Activated naive CD8-positive, alpha-beta T cell treated with anti-CD3 and anti-CD28 coated beads for 36 hours (primary cell): ENCODE results near the gene HSPA1A. TPM values are rescaled to one million over a fixed set of nuclear protein-coding genes. Genes with fewer than 3 reads are reported as not detected.
"Not testable (repeated sequence)": the region's sequence is repeated elsewhere in the genome, so short reads cannot be mapped to it uniquely, and the experiment has no call there.

ENCODE experiments used
- DNase-seq: peaks from one replicate; pipeline ENCODE4 v3.0.0; 2021
- H3K27ac Mint-ChIP-seq: one replicate; pipeline ENCODE4 v1.8.0; 2022; ENCODE audit warnings: mild to moderate bottlenecking, moderate library complexity, mixed read lengths
- H3K27me3 Mint-ChIP-seq: one replicate; pipeline ENCODE4 v1.8.0; 2022; ENCODE audit warnings: mild to moderate bottlenecking, mixed read lengths
- H3K36me3 Mint-ChIP-seq: one replicate; pipeline ENCODE4 v1.8.0; 2021; ENCODE audit warnings: mild to moderate bottlenecking, mixed read lengths
- H3K4me1 Mint-ChIP-seq: one replicate; pipeline ENCODE4 v1.8.0; 2021; ENCODE audit warnings: mixed read lengths
- H3K4me3 Mint-ChIP-seq: one replicate; pipeline ENCODE4 v1.8.0; 2022; ENCODE audit warnings: mild to moderate bottlenecking, moderate library complexity, mixed read lengths
- H3K9me3 Mint-ChIP-seq: one replicate; pipeline ENCODE4 v1.8.0; 2022; ENCODE audit warnings: mixed read lengths
- total RNA-seq, 2 experiments: library from RNA; stranded (reverse); gene quantifications; one replicate each; pipeline ENCODE4 v1.2.3, GENCODE V29; 2021

HSPA1A gene
- total RNA-seq, 2 experiments from 2014 or later = 24.3 to 24.8 TPM

- H3K4me1 Mint-ChIP-seq = peaks cover 45% of the 10 kb centered on the region
- H3K4me3 Mint-ChIP-seq = peak overlapping the region; percentile 79
- H3K27ac Mint-ChIP-seq = peak overlapping the region; percentile 77
- H3K9me3 Mint-ChIP-seq, DNase-seq, H3K36me3 Mint-ChIP-seq, H3K27me3 Mint-ChIP-seq: not testable (repeated sequence)
These were observed 2.0 kb downstream of the HSPA1A start for GRCh38 chr6:31817133-31817928.

- peaks cover 46% of the 10 kb centered on the region for H3K4me1 Mint-ChIP-seq
- not testable (repeated sequence) for H3K36me3 Mint-ChIP-seq, H3K9me3 Mint-ChIP-seq, H3K27me3 Mint-ChIP-seq, DNase-seq
- peak overlapping the region; percentile 77 for H3K27ac Mint-ChIP-seq
- H3K4me3 Mint-ChIP-seq = peak overlapping the region; percentile 79
These were observed 2.7 kb downstream of the HSPA1A start for GRCh38 chr6:31817929-31818511.

DNA sequence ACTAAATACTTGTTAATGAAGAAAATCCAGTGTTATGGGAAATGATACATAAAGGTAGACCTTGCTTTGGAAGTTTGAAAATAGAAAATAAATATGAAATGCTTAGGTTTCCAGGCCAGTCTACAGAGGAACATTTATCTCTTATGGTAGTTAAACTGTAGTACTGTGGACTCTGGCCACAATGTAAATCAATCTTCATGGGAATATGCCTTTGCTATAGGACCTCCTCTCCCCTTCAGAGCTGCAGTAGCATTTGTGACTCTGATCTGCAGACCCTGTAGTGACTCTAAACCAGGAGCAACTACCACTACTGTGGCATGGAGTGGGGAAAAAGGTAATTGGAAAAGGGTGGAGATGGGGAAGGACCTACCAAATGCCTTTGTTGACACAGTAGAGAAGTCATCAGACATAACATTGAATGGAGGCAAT lies 4.5 kb downstream of the HSPA1A start:
- DNase-seq = no peak
- Mint-ChIP-seq H3K4me3 (no peak overlapping the region), H3K27me3 (peaks cover 8% of the 10 kb centered on the region), H3K4me1 (peaks cover 33% of the 10 kb centered on the region), H3K36me3 (no peaks in the 10 kb centered on the region), H3K9me3 (no peaks in the 10 kb centered on the region), H3K27ac (no peak overlapping the region)

DNA sequence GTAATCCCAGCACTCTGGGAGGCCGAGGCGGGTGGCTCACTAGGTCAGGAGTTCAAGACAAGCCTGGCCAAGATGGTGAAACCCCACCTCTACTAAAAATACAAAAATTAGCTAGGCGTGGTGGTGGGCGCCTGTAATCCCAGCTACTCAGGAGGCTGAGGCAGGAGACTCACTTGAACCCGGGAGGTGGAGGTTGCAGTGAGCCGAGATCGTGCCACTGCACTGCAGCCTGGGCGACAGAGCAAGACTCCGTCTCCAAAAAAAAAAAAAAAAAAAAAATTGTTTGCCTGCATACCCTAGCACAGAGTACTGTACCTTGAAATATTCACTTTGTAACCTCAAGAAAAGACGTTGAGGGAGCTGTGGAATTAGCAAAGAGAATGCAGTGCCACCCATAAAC lies 5.1 kb downstream of the HSPA1A start:
- H3K4me1 Mint-ChIP-seq = peaks cover 35% of the 10 kb centered on the region
- not testable (repeated sequence) for H3K36me3 Mint-ChIP-seq, DNase-seq, H3K4me3 Mint-ChIP-seq, H3K9me3 Mint-ChIP-seq, H3K27ac Mint-ChIP-seq
- H3K27me3 Mint-ChIP-seq = peaks cover 14% of the 10 kb centered on the region

GRCh38 chr6:31821301-31822035 lies 6.1 kb downstream of the HSPA1A start:
- Mint-ChIP-seq H3K9me3 (no peaks in the 10 kb centered on the region), H3K4me1 (peaks cover 40% of the 10 kb centered on the region), H3K36me3 (no peaks in the 10 kb centered on the region), H3K4me3 (peak overlapping the region; percentile 98), H3K27ac (peak overlapping the region; percentile 94), H3K27me3 (peaks cover 23% of the 10 kb centered on the region)
- DNase-seq = peak; percentile 71

DNA sequence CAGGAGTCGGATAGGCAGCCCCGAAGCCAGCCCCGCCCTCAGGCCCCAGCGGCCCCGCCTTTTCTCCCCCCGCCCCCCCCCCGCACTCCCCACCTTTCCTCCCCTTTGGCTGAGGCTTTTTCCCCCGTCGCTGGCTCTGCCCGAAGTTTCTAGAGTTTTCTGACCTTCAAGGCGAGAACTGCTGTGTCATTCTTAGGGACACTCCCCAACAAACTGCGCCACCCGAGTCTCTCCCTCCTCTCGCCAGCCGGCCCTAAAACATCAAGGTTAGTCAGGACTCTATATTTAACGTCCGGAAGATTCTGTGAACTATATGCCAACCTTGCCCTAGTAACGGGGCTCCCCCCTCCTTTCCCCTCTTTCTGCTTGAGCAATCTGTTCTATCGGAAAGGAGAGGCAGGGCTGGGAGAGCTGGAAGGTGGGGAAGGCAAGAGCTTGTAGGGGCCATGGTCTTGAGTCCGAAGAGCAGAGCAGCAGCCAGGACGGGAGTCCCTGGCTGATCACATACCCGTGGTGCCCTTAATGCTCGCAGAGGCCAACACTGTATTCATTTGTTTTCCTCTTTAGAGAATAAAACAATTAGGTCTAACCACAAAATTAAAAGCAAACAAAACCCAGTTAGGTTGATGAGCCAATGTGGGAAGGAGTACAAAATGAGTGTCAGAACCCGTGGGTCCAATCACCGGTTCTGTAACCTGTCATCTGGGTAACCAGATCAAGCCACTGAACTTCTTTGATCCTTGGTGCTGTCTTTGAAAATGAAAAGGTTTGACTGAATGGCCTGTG lies 6.9 kb downstream of the HSPA1A start:
- H3K4me3 Mint-ChIP-seq = peak overlapping the region; percentile 98
- H3K36me3 Mint-ChIP-seq = no peaks in the 10 kb centered on the region
- peaks cover 27% of the 10 kb centered on the region for H3K27me3 Mint-ChIP-seq
- peak overlapping the region; percentile 94 for H3K27ac Mint-ChIP-seq
- H3K4me1 Mint-ChIP-seq = peaks cover 46% of the 10 kb centered on the region
- DNase-seq = peak; percentile 44
- H3K9me3 Mint-ChIP-seq = no peaks in the 10 kb centered on the region

GRCh38 chr6:31823592-31824196 lies 8.4 kb downstream of the HSPA1A start:
- DNase-seq, H3K9me3 Mint-ChIP-seq, H3K27ac Mint-ChIP-seq, H3K36me3 Mint-ChIP-seq, H3K4me3 Mint-ChIP-seq: not testable (repeated sequence)
- peaks cover 28% of the 10 kb centered on the region for H3K27me3 Mint-ChIP-seq
- H3K4me1 Mint-ChIP-seq = peaks cover 34% of the 10 kb centered on the region

GRCh38 chr6:31825553-31825952 lies 10.2 kb downstream of the HSPA1A start:
- no peak for DNase-seq
- peaks cover 38% of the 10 kb centered on the region for H3K4me1 Mint-ChIP-seq
- H3K36me3 Mint-ChIP-seq = peaks cover 4% of the 10 kb centered on the region
- no peaks in the 10 kb centered on the region for H3K9me3 Mint-ChIP-seq
- H3K27me3 Mint-ChIP-seq = peaks cover 28% of the 10 kb centered on the region
- peak overlapping the region; percentile 38 for H3K27ac Mint-ChIP-seq
- peak overlapping the region; percentile 14 for H3K4me3 Mint-ChIP-seq

- peaks cover 28% of the 10 kb centered on the region for H3K27me3 Mint-ChIP-seq
- H3K36me3 Mint-ChIP-seq = peaks cover 6% of the 10 kb centered on the region
- no peak for DNase-seq
- H3K4me3 Mint-ChIP-seq = peak overlapping the region; percentile 80
- peak overlapping the region; percentile 90 for H3K27ac Mint-ChIP-seq
- no peaks in the 10 kb centered on the region for H3K9me3 Mint-ChIP-seq
- peaks cover 37% of the 10 kb centered on the region for H3K4me1 Mint-ChIP-seq
These were observed 11.5 kb downstream of the HSPA1A start for GRCh38 chr6:31826793-31827285.

- Mint-ChIP-seq H3K27ac (peak within 1 kb of the TSS; percentile 90), H3K27me3 (peaks cover 28% of the 10 kb centered on the region), H3K36me3 (peaks cover 6% of the 10 kb centered on the region), H3K4me1 (peaks cover 32% of the 10 kb centered on the region), H3K4me3 (peak within 1 kb of the TSS; percentile 80), H3K9me3 (no peaks in the 10 kb centered on the region)
- peak; percentile 92 for DNase-seq
These were observed 12.1 kb downstream of the HSPA1A start, which contains the start of gene HSPA1B for GRCh38 chr6:31827286-31828079. HSPA1B (plus strand) TSS chr6:31827738; CDS start chr6:31827951, 213 bp downstream.

GRCh38 chr6:31829633-31830283 lies 14.4 kb downstream of the HSPA1A start:
- Mint-ChIP-seq H3K27me3 (peaks cover 20% of the 10 kb centered on the region), H3K36me3 (peaks cover 7% of the 10 kb centered on the region), H3K4me1 (peaks cover 30% of the 10 kb centered on the region), H3K4me3 (peak overlapping the region; percentile 90), H3K27ac (peak overlapping the region; percentile 73), H3K9me3 (no peaks in the 10 kb centered on the region)
- DNase-seq = no peak

GRCh38 chr6:31830886-31831335 lies 15.6 kb downstream of the HSPA1A start:
- Mint-ChIP-seq H3K27ac (peak overlapping the region; percentile 63), H3K36me3 (peaks cover 18% of the 10 kb centered on the region), H3K4me1 (peaks cover 24% of the 10 kb centered on the region), H3K27me3 (peaks cover 12% of the 10 kb centered on the region), H3K4me3 (peak overlapping the region; percentile 90), H3K9me3 (no peaks in the 10 kb centered on the region)
- no peak for DNase-seq
